VCaP (cell line): ENCODE results near the gene CPM.
A peak's percentile ranks its signal among the peaks of the same experiment; 100 is the strongest.
"Not testable (repeated sequence)": the region's sequence is repeated elsewhere in the genome, so short reads cannot be mapped to it uniquely, and the experiment has no call there.

Experiments
- H3K27ac ChIP-seq: fragments of 450-650 bp; 2 replicates; pipeline ENCODE4 v1.5.1; 2017
- CTCF ChIP-seq: fragments of 450-650 bp; conservative IDR thresholded peaks from 2 replicates; pipeline ENCODE4 v1.5.1; 2017; ENCODE audit warnings: mild to moderate bottlenecking, moderate library complexity

The CPM gene

DNA sequence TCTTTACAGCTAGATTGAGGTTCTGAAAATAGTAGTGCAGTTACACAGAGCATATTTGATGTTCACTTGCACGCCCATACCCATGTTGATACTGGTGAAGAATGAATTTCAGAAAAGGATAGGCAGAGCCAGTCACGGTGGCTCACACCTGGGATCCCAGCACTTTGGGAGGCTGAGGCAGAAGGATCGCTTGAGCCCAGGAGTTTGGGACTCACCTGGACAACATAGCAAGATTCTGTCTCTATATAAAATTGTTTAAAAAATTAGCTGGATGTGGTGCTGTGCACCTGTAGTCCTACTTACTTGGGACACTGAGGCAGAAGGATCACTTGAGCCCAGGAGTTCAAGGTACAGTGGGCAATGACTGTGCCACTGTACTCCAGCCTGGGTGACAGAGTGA is 68.4 kb downstream of the CPM start:
- no peak overlapping the region for H3K27ac ChIP-seq

DNA sequence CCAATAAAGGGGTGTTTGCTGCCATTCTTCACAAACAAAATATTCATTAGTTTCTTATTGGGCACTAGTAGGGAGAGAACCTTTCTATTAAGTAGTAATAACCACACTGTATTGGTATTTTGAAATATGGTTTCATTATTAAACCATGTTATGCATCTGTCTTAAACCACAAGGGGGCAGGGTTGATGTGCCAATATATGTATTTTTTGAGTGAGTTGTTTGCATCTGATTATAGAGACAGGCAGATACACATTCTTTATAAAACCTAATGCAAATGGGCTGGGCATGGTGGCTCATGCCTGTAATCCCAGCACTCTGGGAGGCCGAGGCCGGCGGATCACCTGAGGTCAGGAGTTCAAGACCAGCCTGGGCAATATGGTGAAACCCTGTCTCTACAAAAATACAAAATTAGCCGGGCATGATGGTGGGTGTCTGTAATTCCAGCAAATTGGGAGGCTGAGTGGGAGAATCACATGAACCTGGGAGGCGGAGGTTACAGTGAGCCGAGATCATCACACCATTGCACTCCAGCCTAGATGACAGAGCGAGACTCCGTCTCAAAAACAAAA is 69.0 kb downstream of the CPM start:
- peak; percentile 91 for TF ChIP-seq CTCF

More for the DNA sequence above, 68.4 kb downstream of the CPM start:
- TF ChIP-seq CTCF: no peak

DNA sequence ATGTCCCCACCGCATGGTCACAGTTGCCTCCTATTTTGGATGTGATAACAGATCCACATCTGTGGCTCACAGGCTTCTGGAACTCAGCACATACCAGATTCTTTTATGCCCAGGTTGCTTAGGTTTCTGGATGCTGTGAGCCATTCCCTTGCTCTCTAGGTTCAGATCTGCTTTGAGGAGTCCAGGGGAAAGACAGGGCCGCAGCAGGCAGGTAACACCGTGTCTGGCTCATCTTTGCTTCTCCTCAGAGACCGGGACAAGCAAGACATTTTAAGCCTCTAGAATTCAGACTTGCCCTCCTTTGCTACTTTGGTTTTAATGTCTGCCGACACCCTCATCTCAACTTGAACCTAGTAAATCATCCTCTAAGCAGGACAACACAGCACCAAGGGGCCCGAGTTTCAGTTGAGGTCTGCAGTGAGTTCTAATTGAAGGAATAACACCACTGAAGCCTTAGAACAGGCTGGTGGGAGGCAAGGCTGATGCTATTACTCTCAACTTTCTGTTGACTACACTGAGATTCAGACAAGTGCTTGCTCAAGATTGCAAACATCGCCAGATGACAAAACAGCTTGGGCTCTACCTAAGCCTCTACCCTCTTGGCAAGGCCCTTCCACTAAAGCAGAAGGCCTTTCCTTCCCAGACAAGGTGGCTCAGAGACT is 69.7 kb downstream of the CPM start:
- TF ChIP-seq CTCF: no peak
- no peak overlapping the region for H3K27ac ChIP-seq

More for the DNA sequence above, 69.0 kb downstream of the CPM start:
- H3K27ac ChIP-seq: not testable (repeated sequence)

- TF ChIP-seq CTCF: no peak
- H3K27ac ChIP-seq: no peak overlapping the region
These were observed 71.1 kb downstream of the CPM start for GRCh38 chr12:68861890-68862289.

DNA sequence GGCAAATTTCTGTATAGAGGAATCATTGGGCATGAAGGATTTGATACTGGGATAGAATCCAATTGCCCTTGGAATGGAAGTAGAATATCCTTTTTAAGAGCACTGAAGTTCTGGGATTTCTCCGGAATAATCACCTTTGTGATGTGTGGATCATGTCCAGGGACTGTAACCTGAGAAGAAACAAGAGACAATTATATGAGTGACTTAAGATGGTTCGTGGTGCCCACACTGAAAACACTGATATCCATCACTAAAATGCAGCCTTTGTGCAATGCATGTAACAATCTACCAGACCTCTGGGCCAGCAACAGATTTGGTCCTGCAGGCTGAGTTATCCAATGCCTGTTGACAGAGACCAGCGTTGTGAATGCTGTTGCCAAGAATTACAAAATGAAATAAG is 76.5 kb downstream of the CPM start:
- TF ChIP-seq CTCF: no peak
- no peak overlapping the region for H3K27ac ChIP-seq

DNA sequence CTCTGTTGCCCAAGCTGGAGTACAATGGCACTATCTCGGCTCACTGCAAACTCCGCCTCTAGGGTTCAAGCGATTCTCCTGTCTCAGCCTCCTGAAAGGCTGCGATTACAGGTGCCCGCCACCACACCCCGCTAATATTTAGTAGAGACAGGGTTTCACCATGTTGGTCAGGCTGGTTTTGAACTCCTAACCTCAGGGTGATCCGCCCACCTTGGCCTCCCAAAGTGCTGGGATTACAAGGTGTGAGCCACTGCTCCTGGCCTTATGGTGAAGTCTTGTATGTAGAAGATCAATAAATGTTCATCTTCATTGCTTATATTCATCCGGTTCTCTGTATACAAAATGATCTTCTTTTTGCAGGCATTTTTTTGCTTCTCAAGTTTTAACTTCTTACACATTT is 77.2 kb downstream of the CPM start:
- TF ChIP-seq CTCF: no peak
- H3K27ac ChIP-seq: no peak overlapping the region

- H3K27ac ChIP-seq: no peak overlapping the region
- no peak for TF ChIP-seq CTCF
These were observed 77.9 kb downstream of the CPM start for GRCh38 chr12:68855111-68855510.
